Measurements from ENCODE around the gene DPYSL3. TPM values are rescaled to one million over a fixed set of nuclear protein-coding genes. Genes with fewer than 3 reads are reported as not detected.

The DPYSL3 gene
- polyA plus RNA-seq, 1 donor (not counting 4 experiments of a cell fraction or from before 2014, with no cell fraction given), result 4.8 TPM

DNA sequence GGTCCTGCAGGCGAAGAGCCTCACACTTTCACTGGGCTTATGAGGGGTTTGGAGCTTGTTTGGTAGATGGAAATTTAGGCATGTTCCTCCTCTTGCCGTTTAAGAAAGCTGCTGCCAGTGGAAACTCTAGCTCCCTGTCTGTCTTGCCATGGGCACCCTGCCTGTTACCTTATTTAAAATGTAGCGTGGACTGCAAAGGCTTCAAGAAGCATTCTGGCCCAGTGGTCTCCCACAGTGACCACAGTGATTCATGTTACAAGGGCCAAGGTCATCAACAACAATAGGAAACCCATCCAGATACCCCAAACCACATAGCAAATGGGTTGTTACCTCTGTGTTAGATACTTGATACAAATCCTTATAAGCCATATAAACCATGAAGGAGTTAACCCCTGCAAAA, 96.6 kb downstream of the DPYSL3 start:
- H3K4me2 ChIP-seq (ENCODE audit: control insufficient read depth, extremely low read depth, insufficient read depth, low read depth, low read length), result no peak overlapping the region

DNA sequence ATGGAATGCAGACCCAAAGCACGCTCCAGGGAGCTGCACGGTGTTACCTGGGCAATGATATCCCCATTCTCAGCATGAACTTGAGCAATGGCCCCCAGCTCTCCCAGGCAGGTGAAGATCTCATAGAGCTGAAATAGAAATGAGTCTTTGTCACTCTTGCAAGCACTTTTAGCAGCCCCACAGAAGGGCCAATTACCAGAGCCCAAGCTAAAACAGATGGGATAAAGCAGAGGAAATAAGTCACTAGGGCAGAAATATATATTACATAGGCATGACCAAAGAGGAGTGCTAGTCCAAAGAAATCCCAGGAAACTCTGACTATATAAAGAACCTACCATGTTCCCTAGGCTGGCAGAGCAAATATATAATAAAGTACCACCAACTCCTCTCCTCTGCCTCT, 97.3 kb downstream of the DPYSL3 start:
- H4K20me1 ChIP-seq (ENCODE audit: control insufficient read depth, extremely low read depth, insufficient read depth, low read length), result no peaks in the 10 kb centered on the region
- H2AFZ ChIP-seq (ENCODE audit: control insufficient read depth, low read length), result no peak overlapping the region
- no peak overlapping the region for H3K9ac ChIP-seq (ENCODE audit: control insufficient read depth, extremely low read depth, insufficient read depth, low read length)
- no peaks in the 10 kb centered on the region for H3K9me1 ChIP-seq (ENCODE audit: control insufficient read depth, extremely low read depth, insufficient read depth, low read length)
- no peak overlapping the region for H3K4me3 ChIP-seq (ENCODE audit: control insufficient read depth in 2 of 3, extremely low read depth in 1 of 3, insufficient read depth in 2 of 3, low read depth in 1 of 3, low read length in 3 of 3)
- H3K4me2 ChIP-seq (ENCODE audit: control insufficient read depth, extremely low read depth, insufficient read depth, low read depth, low read length), result no peak overlapping the region
- H3K9me3 ChIP-seq (ENCODE audit: control insufficient read depth, low read depth, low read length), result no peaks in the 10 kb centered on the region
- dilution Hi-C loops (cut with MboI; ENCODE audit: extremely low pct_ligation_motif_present, low sequenced_read_pairs), result no loop called here
- H3K27ac ChIP-seq (ENCODE audit: control insufficient read depth, insufficient read depth, low read length), result no peak overlapping the region
- no peak for TF ChIP-seq EZH2 (IDR thresholded peaks at IDR 0.05; ENCODE audit: low read length)
- TF ChIP-seq, protein P1, sequence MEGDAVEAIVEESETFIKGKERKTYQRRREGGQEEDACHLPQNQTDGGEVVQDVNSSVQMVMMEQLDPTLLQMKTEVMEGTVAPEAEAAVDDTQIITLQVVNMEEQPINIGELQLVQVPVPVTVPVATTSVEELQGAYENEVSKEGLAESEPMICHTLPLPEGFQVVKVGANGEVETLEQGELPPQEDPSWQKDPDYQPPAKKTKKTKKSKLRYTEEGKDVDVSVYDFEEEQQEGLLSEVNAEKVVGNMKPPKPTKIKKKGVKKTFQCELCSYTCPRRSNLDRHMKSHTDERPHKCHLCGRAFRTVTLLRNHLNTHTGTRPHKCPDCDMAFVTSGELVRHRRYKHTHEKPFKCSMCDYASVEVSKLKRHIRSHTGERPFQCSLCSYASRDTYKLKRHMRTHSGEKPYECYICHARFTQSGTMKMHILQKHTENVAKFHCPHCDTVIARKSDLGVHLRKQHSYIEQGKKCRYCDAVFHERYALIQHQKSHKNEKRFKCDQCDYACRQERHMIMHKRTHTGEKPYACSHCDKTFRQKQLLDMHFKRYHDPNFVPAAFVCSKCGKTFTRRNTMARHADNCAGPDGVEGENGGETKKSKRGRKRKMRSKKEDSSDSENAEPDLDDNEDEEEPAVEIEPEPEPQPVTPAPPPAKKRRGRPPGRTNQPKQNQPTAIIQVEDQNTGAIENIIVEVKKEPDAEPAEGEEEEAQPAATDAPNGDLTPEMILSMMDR (optimal IDR thresholded peaks at IDR 0.05 in 1 of 3, IDR thresholded peaks at IDR 0.05 in 1 of 3, conservative IDR thresholded peaks at IDR 0.05 in 1 of 3; ENCODE audit: extremely low read depth in 1 of 3, insufficient read depth in 2 of 3, low read length in 3 of 3), result no peak
- H3K36me3 ChIP-seq (ENCODE audit: control insufficient read depth in 2 of 2, extremely low read depth in 1 of 2, insufficient read depth in 2 of 2, low read length in 2 of 2), result no peaks in the 10 kb centered on the region
- H3K4me1 ChIP-seq (ENCODE audit: control insufficient read depth, extremely low read depth, insufficient read depth, low read length), result no peaks in the 10 kb centered on the region
- no peaks in the 10 kb centered on the region for H3K27me3 ChIP-seq (ENCODE audit: control insufficient read depth, extremely low read depth, insufficient read depth, low read length)
- FAIRE-seq (no peak), DNase-seq (ENCODE audit: low read depth, low spot score) (no peak)
- no peaks in the 10 kb centered on the region for H3K79me2 ChIP-seq (ENCODE audit: control insufficient read depth, insufficient read depth, low read length)

More for the DNA sequence above, 96.6 kb downstream of the DPYSL3 start:
- H3K9me1 ChIP-seq (ENCODE audit: control insufficient read depth, extremely low read depth, insufficient read depth, low read length), result no peaks in the 10 kb centered on the region
- FAIRE-seq (no peak), DNase-seq (ENCODE audit: low read depth, low spot score) (no peak)
- H2AFZ ChIP-seq (ENCODE audit: control insufficient read depth, low read length), result no peak overlapping the region
- TF ChIP-seq, protein P1 (optimal IDR thresholded peaks at IDR 0.05 in 1 of 3, IDR thresholded peaks at IDR 0.05 in 1 of 3, conservative IDR thresholded peaks at IDR 0.05 in 1 of 3; ENCODE audit: extremely low read depth in 1 of 3, insufficient read depth in 2 of 3, low read length in 3 of 3), result no peak
- no peak for TF ChIP-seq EZH2 (IDR thresholded peaks at IDR 0.05; ENCODE audit: low read length)
- no peak overlapping the region for H3K27ac ChIP-seq (ENCODE audit: control insufficient read depth, insufficient read depth, low read length)
- no peaks in the 10 kb centered on the region for H4K20me1 ChIP-seq (ENCODE audit: control insufficient read depth, extremely low read depth, insufficient read depth, low read length)
- H3K79me2 ChIP-seq (ENCODE audit: control insufficient read depth, insufficient read depth, low read length), result no peaks in the 10 kb centered on the region
- H3K9me3 ChIP-seq (ENCODE audit: control insufficient read depth, low read depth, low read length), result no peaks in the 10 kb centered on the region
- dilution Hi-C loops (cut with MboI; ENCODE audit: extremely low pct_ligation_motif_present, low sequenced_read_pairs), result no loop called here
- H3K27me3 ChIP-seq (ENCODE audit: control insufficient read depth, extremely low read depth, insufficient read depth, low read length), result no peaks in the 10 kb centered on the region
- H3K36me3 ChIP-seq (ENCODE audit: control insufficient read depth in 2 of 2, extremely low read depth in 1 of 2, insufficient read depth in 2 of 2, low read length in 2 of 2), result no peaks in the 10 kb centered on the region
- no peaks in the 10 kb centered on the region for H3K4me1 ChIP-seq (ENCODE audit: control insufficient read depth, extremely low read depth, insufficient read depth, low read length)
- H3K4me3 ChIP-seq (ENCODE audit: control insufficient read depth in 2 of 3, extremely low read depth in 1 of 3, insufficient read depth in 2 of 3, low read depth in 1 of 3, low read length in 3 of 3), result no peak overlapping the region
- H3K9ac ChIP-seq (ENCODE audit: control insufficient read depth, extremely low read depth, insufficient read depth, low read length), result no peak overlapping the region
